ENCODE data around the gene ZNF346.
"Not testable (repeated sequence)": the region's sequence is repeated elsewhere in the genome, so short reads cannot be mapped to it uniquely, and the experiment has no call there.

The ZNF346 gene

GRCh38 chr5:177048531-177048930 lies 26.0 kb downstream of the ZNF346 start:
- peaks cover 0 to 12% (median 0%) of the 10 kb centered on the region in 5 donors for H3K4me1 ChIP-seq (ENCODE audit: control insufficient read depth in 5 of 5, insufficient read depth in 5 of 5, low read length in 5 of 5)
- not testable (repeated sequence) for H3K9ac ChIP-seq (ENCODE audit: low read length in 5 of 5); H3K9me3 ChIP-seq (ENCODE audit: control insufficient read depth in 5 of 5, low read length in 5 of 5); H3K27ac ChIP-seq (ENCODE audit: low read depth, low read length); H3K4me3 ChIP-seq (ENCODE audit: low read depth in 1 of 5, low read length in 5 of 5); H3K27me3 ChIP-seq (ENCODE audit: control insufficient read depth in 5 of 5, insufficient read depth in 4 of 5, low read length in 5 of 5)
- H3K36me3 ChIP-seq (ENCODE audit: control insufficient read depth in 5 of 5, insufficient read depth in 5 of 5, low read length in 5 of 5): peaks cover 10 to 68% (median 39%) of the 10 kb centered on the region in 5 donors

GRCh38 chr5:177049285-177049684 lies 26.8 kb downstream of the ZNF346 start:
- no peaks in the 10 kb centered on the region for H3K27me3 ChIP-seq (ENCODE audit: control insufficient read depth in 5 of 5, insufficient read depth in 4 of 5, low read length in 5 of 5)
- H3K27ac ChIP-seq (ENCODE audit: low read depth, low read length): no peak overlapping the region
- peaks cover 0 to 5% (median 0%) of the 10 kb centered on the region in 5 donors for H3K4me1 ChIP-seq (ENCODE audit: control insufficient read depth in 5 of 5, insufficient read depth in 5 of 5, low read length in 5 of 5)
- peaks cover 10 to 68% (median 34%) of the 10 kb centered on the region in 5 donors for H3K36me3 ChIP-seq (ENCODE audit: control insufficient read depth in 5 of 5, insufficient read depth in 5 of 5, low read length in 5 of 5)
- no peak overlapping the region for H3K4me3 ChIP-seq (ENCODE audit: low read depth in 1 of 5, low read length in 5 of 5)
- H3K9me3 ChIP-seq (ENCODE audit: control insufficient read depth in 5 of 5, low read length in 5 of 5): no peaks in the 10 kb centered on the region
- no peak overlapping the region for H3K9ac ChIP-seq (ENCODE audit: low read length in 5 of 5)

GRCh38 chr5:177064500-177065277 lies 42.2 kb downstream of the ZNF346 start:
- Histone ChIP-seq H3K36me3 (ENCODE audit: control insufficient read depth in 5 of 5, insufficient read depth in 5 of 5, low read length in 5 of 5) (peaks cover 0 to 52% (median 45%) of the 10 kb centered on the region in 5 donors), H3K4me3 (ENCODE audit: low read depth in 1 of 5, low read length in 5 of 5) (no peak overlapping the region)

GRCh38 chr5:177065491-177065890 lies 43.0 kb downstream of the ZNF346 start:
- Histone ChIP-seq H3K9ac (ENCODE audit: low read length in 5 of 5) (no peak overlapping the region), H3K27me3 (ENCODE audit: control insufficient read depth in 5 of 5, insufficient read depth in 4 of 5, low read length in 5 of 5) (no peaks in the 10 kb centered on the region), H3K36me3 (ENCODE audit: control insufficient read depth in 5 of 5, insufficient read depth in 5 of 5, low read length in 5 of 5) (peaks cover 0 to 50% (median 48%) of the 10 kb centered on the region in 5 donors), H3K27ac (ENCODE audit: low read depth, low read length) (no peak overlapping the region), H3K4me1 (ENCODE audit: control insufficient read depth in 5 of 5, insufficient read depth in 5 of 5, low read length in 5 of 5) (peaks cover 0 to 5% (median 0%) of the 10 kb centered on the region in 5 donors), H3K9me3 (ENCODE audit: control insufficient read depth in 5 of 5, low read length in 5 of 5) (no peaks in the 10 kb centered on the region), H3K4me3 (ENCODE audit: low read depth in 1 of 5, low read length in 5 of 5) (no peak overlapping the region)

More at GRCh38 chr5:177064500-177065277, 42.2 kb downstream of the ZNF346 start:
- H3K27me3 ChIP-seq (ENCODE audit: control insufficient read depth in 5 of 5, insufficient read depth in 4 of 5, low read length in 5 of 5): no peaks in the 10 kb centered on the region
- peaks cover 0 to 5% (median 0%) of the 10 kb centered on the region in 5 donors for H3K4me1 ChIP-seq (ENCODE audit: control insufficient read depth in 5 of 5, insufficient read depth in 5 of 5, low read length in 5 of 5)
- H3K9me3 ChIP-seq (ENCODE audit: control insufficient read depth in 5 of 5, low read length in 5 of 5): no peaks in the 10 kb centered on the region
- no peak overlapping the region for H3K27ac ChIP-seq (ENCODE audit: low read depth, low read length)
- no peak overlapping the region for H3K9ac ChIP-seq (ENCODE audit: low read length in 5 of 5)

GRCh38 chr5:177066224-177066623 lies 43.7 kb downstream of the ZNF346 start:
- no peak overlapping the region for H3K4me3 ChIP-seq (ENCODE audit: low read depth in 1 of 5, low read length in 5 of 5)
- peaks cover 0 to 50% (median 48%) of the 10 kb centered on the region in 5 donors for H3K36me3 ChIP-seq (ENCODE audit: control insufficient read depth in 5 of 5, insufficient read depth in 5 of 5, low read length in 5 of 5)
- H3K27ac ChIP-seq (ENCODE audit: low read depth, low read length): no peak overlapping the region
- no peaks in the 10 kb centered on the region for H3K9me3 ChIP-seq (ENCODE audit: control insufficient read depth in 5 of 5, low read length in 5 of 5)
- no peaks in the 10 kb centered on the region for H3K27me3 ChIP-seq (ENCODE audit: control insufficient read depth in 5 of 5, insufficient read depth in 4 of 5, low read length in 5 of 5)
- H3K4me1 ChIP-seq (ENCODE audit: control insufficient read depth in 5 of 5, insufficient read depth in 5 of 5, low read length in 5 of 5): peaks cover 0 to 5% (median 0%) of the 10 kb centered on the region in 5 donors
- H3K9ac ChIP-seq (ENCODE audit: low read length in 5 of 5): peak overlapping the region in 1 of 5 donors; percentile 16

GRCh38 chr5:177067503-177067902 lies 45.0 kb downstream of the ZNF346 start:
- H3K27me3 ChIP-seq (ENCODE audit: control insufficient read depth in 5 of 5, insufficient read depth in 4 of 5, low read length in 5 of 5): no peaks in the 10 kb centered on the region
- no peaks in the 10 kb centered on the region for H3K9me3 ChIP-seq (ENCODE audit: control insufficient read depth in 5 of 5, low read length in 5 of 5)
- H3K9ac ChIP-seq (ENCODE audit: low read length in 5 of 5): no peak overlapping the region
- H3K4me1 ChIP-seq (ENCODE audit: control insufficient read depth in 5 of 5, insufficient read depth in 5 of 5, low read length in 5 of 5): peaks cover 0 to 5% (median 0%) of the 10 kb centered on the region in 5 donors
- H3K36me3 ChIP-seq (ENCODE audit: control insufficient read depth in 5 of 5, insufficient read depth in 5 of 5, low read length in 5 of 5): peaks cover 0 to 42% (median 38%) of the 10 kb centered on the region in 5 donors
- H3K27ac ChIP-seq (ENCODE audit: low read depth, low read length): no peak overlapping the region
- H3K4me3 ChIP-seq (ENCODE audit: low read depth in 1 of 5, low read length in 5 of 5): no peak overlapping the region

- Histone ChIP-seq H3K36me3 (ENCODE audit: control insufficient read depth in 5 of 5, insufficient read depth in 5 of 5, low read length in 5 of 5) (peaks cover 0 to 15% (median 13%) of the 10 kb centered on the region in 5 donors), H3K27me3 (ENCODE audit: control insufficient read depth in 5 of 5, insufficient read depth in 4 of 5, low read length in 5 of 5) (no peaks in the 10 kb centered on the region), H3K4me3 (ENCODE audit: low read depth in 1 of 5, low read length in 5 of 5) (no peak overlapping the region), H3K9me3 (ENCODE audit: control insufficient read depth in 5 of 5, low read length in 5 of 5) (no peaks in the 10 kb centered on the region), H3K4me1 (ENCODE audit: control insufficient read depth in 5 of 5, insufficient read depth in 5 of 5, low read length in 5 of 5) (no peaks in the 10 kb centered on the region), H3K9ac (ENCODE audit: low read length in 5 of 5) (no peak overlapping the region), H3K27ac (ENCODE audit: low read depth, low read length) (no peak overlapping the region)
Observed at GRCh38 chr5:177070536-177071191, 48.2 kb downstream of the ZNF346 start.

- Histone ChIP-seq H3K9ac (ENCODE audit: low read length in 5 of 5) (peak overlapping the region in 1 of 5 donors; percentile 35), H3K27me3 (ENCODE audit: control insufficient read depth in 5 of 5, insufficient read depth in 4 of 5, low read length in 5 of 5) (no peaks in the 10 kb centered on the region), H3K9me3 (ENCODE audit: control insufficient read depth in 5 of 5, low read length in 5 of 5) (no peaks in the 10 kb centered on the region), H3K4me3 (ENCODE audit: low read depth in 1 of 5, low read length in 5 of 5) (no peak overlapping the region), H3K4me1 (ENCODE audit: control insufficient read depth in 5 of 5, insufficient read depth in 5 of 5, low read length in 5 of 5) (no peaks in the 10 kb centered on the region), H3K27ac (ENCODE audit: low read depth, low read length) (no peak overlapping the region), H3K36me3 (ENCODE audit: control insufficient read depth in 5 of 5, insufficient read depth in 5 of 5, low read length in 5 of 5) (peaks cover 0 to 8% (median 5%) of the 10 kb centered on the region in 5 donors)
Observed at GRCh38 chr5:177071666-177072385, 49.3 kb downstream of the ZNF346 start.

- Histone ChIP-seq H3K27ac (ENCODE audit: low read depth, low read length) (no peak overlapping the region), H3K9me3 (ENCODE audit: control insufficient read depth in 5 of 5, low read length in 5 of 5) (no peaks in the 10 kb centered on the region), H3K36me3 (ENCODE audit: control insufficient read depth in 5 of 5, insufficient read depth in 5 of 5, low read length in 5 of 5) (peaks cover 0 to 2% (median 0%) of the 10 kb centered on the region in 5 donors), H3K4me1 (ENCODE audit: control insufficient read depth in 5 of 5, insufficient read depth in 5 of 5, low read length in 5 of 5) (no peaks in the 10 kb centered on the region), H3K4me3 (ENCODE audit: low read depth in 1 of 5, low read length in 5 of 5) (no peak overlapping the region), H3K9ac (ENCODE audit: low read length in 5 of 5) (no peak overlapping the region), H3K27me3 (ENCODE audit: control insufficient read depth in 5 of 5, insufficient read depth in 4 of 5, low read length in 5 of 5) (peaks cover 0 to 9% (median 7%) of the 10 kb centered on the region in 5 donors)
Observed at GRCh38 chr5:177077335-177077734, 54.8 kb downstream of the ZNF346 start.
